GM12878 (cell line): ENCODE results near the gene MAN2B1. TPM values are rescaled to one million over a fixed set of nuclear protein-coding genes. Genes with fewer than 3 reads are reported as not detected.

Source experiments
- ATAC-seq: fragments of 200-7000 bp; cut with Tn5 transposase; 3 replicates; pipeline ENCODE4 v1.9.1; 2020; ENCODE audit warnings: mild to moderate bottlenecking, moderate library complexity
- BruUV-seq: library from RNA; stranded (reverse); fragments of 400-500 nt; replicated peaks from 2 replicates; lab custom pipeline; 2021; lab: Mats Ljungman, UMichigan
- CTCF ChIA-PET: fragments of 300-600 bp; sonication (Branson Sonifier 250); formaldehyde crosslinking; extraction: SDS; loops from one replicate; lab custom pipeline; 2021; ENCODE audit warnings: inconsistent platforms; lab: Yijun Ruan, JAX
- POLR2A ChIA-PET: fragments of 350-600 bp; formaldehyde crosslinking; extraction: SDS; loops from one replicate; lab custom pipeline; 2021; ENCODE audit warnings: inconsistent platforms; lab: Charles Lee
- RAD21 ChIA-PET: fragments of 300-600 bp; sonication (Branson Sonifier 250); formaldehyde crosslinking; loops from one replicate; lab custom pipeline; 2023; ENCODE audit warnings: antibody characterized with exemption; ENCODE audit not compliant: unreplicated experiment; lab: Charles Lee
- SMC1A ChIA-PET: fragments of 300-600 bp; sonication (Branson Sonifier 250); formaldehyde crosslinking; loops from one replicate; lab custom pipeline; 2023; ENCODE audit not compliant: unreplicated experiment, uncharacterized antibody; lab: Charles Lee
- DNase-seq: peaks from one replicate; pipeline ENCODE4 v3.0.0-alpha.2; 2011; ENCODE audit warnings: low read depth, low spot score
- FAIRE-seq: peaks from 3 replicates; lab custom pipeline; 2011; peaks lifted over from hg19 to GRCh38; lab: Jason Lieb, UNC
- H2AFZ ChIP-seq: 2 replicates; pipeline ENCODE4 v1.6.0; 2011; ENCODE audit warnings: low read depth, low read length, control low read depth; ENCODE audit not compliant: control insufficient read depth
- H3K27ac ChIP-seq: 2 replicates; pipeline ENCODE4 v1.5.1; 2011; ENCODE audit warnings: control low read depth; ENCODE audit not compliant: control insufficient read depth, insufficient read depth
- H3K27me3 ChIP-seq, 2 experiments: replicated peaks in 1 of 2; 2 replicates each; pipeline versions ENCODE4 v1.6.0 to v1.6.1; 2011; ENCODE audit warnings: low read length in 1 of 2; ENCODE audit not compliant: control insufficient read depth in 2 of 2, insufficient read depth in 2 of 2
- H3K36me3 ChIP-seq, 2 experiments: 2 replicates each; pipeline ENCODE4 v1.5.1; 2011; ENCODE audit warnings: low read length in 1 of 2; ENCODE audit not compliant: control insufficient read depth in 2 of 2, insufficient read depth in 2 of 2
- H3K4me1 ChIP-seq: 2 replicates; pipeline ENCODE4 v1.6.1; 2011; ENCODE audit warnings: mild to moderate bottlenecking, low read length, moderate library complexity, mixed read lengths; ENCODE audit not compliant: control insufficient read depth, insufficient read depth
- H3K4me2 ChIP-seq: 2 replicates; pipeline ENCODE4 v1.6.0; 2011; ENCODE audit warnings: control low read depth; ENCODE audit not compliant: control insufficient read depth, insufficient read depth
- H3K4me3 ChIP-seq: fragments of 200-600 bp; sonication (generic); 2 replicates; pipeline ENCODE4 v1.5.1; 2016
- H3K79me2 ChIP-seq: 2 replicates; pipeline ENCODE4 v1.6.0; 2011; ENCODE audit warnings: low read length; ENCODE audit not compliant: control insufficient read depth, insufficient read depth
- H3K9ac ChIP-seq: 2 replicates; pipeline ENCODE4 v1.8.0; 2011; ENCODE audit warnings: low read length, control low read depth, mixed read lengths; ENCODE audit not compliant: control insufficient read depth, insufficient read depth
- H3K9me3 ChIP-seq: replicated peaks from 3 replicates; pipeline ENCODE4 v1.5.1; 2011; ENCODE audit warnings: mild to moderate bottlenecking, low read length; ENCODE audit not compliant: control insufficient read depth, insufficient read depth
- H4K20me1 ChIP-seq: 2 replicates; pipeline ENCODE4 v1.6.0; 2011; ENCODE audit not compliant: control insufficient read depth, insufficient read depth
- BCLAF1 ChIP-seq: fragments of 450-650 bp; IDR thresholded peaks from 2 replicates; pipeline ENCODE4 v1.6.1; 2017; ENCODE audit warnings: antibody characterized with exemption, mild to moderate bottlenecking, moderate library complexity
- CEBPB ChIP-seq, 2 experiments: fragments of 150-350 bp in 1 of 2; IDR thresholded peaks; 2 replicates each; pipeline ENCODE4 v1.6.1; 2012 to 2014; ENCODE audit warnings: low read depth in 2 of 2, low read length in 2 of 2, borderline replicate concordance in 1 of 2, inconsistent platforms in 1 of 2
- CHD2 ChIP-seq: IDR thresholded peaks from 2 replicates; pipeline ENCODE4 v1.6.1; 2011; ENCODE audit warnings: low read depth, low read length, improper control_type of control experiment, borderline replicate concordance
- E4F1 ChIP-seq: fragments of 450-650 bp; IDR thresholded peaks from 2 replicates; pipeline ENCODE4 v1.6.1; 2018; ENCODE audit warnings: borderline replicate concordance, mild to moderate bottlenecking; ENCODE audit not compliant: partially characterized antibody
- IRF4 ChIP-seq: IDR thresholded peaks from 2 replicates; pipeline ENCODE4 v1.6.1; 2011; ENCODE audit warnings: low read depth, low read length
- KAT2A ChIP-seq: conservative IDR thresholded peaks from 2 replicates; pipeline ENCODE4 v1.6.1; 2011; ENCODE audit warnings: low read depth, low read length; ENCODE audit not compliant: control insufficient read depth
- MXI1 ChIP-seq: fragments of 150-350 bp; IDR thresholded peaks from 2 replicates; pipeline ENCODE4 v1.6.1; 2011; ENCODE audit warnings: low read depth, mild to moderate bottlenecking, inconsistent platforms, low read length, improper control_type of control experiment
- MYC ChIP-seq: IDR thresholded peaks from 2 replicates; pipeline ENCODE4 v1.6.1; 2011; ENCODE audit warnings: mild to moderate bottlenecking, low read length, moderate library complexity, inconsistent platforms; ENCODE audit not compliant: insufficient read depth, insufficient replicate concordance, insufficient read length, severe bottlenecking
- SREBF2 ChIP-seq: IDR thresholded peaks from 2 replicates; pipeline ENCODE4 v1.6.1; 2012; ENCODE audit warnings: mild to moderate bottlenecking, low read length
- WRNIP1 ChIP-seq: IDR thresholded peaks from 2 replicates; pipeline ENCODE4 v1.6.1; 2011; ENCODE audit warnings: low read depth, low read length, improper control_type of control experiment, borderline replicate concordance
- ZSCAN29 ChIP-seq: fragments of 450-650 bp; IDR thresholded peaks from 2 replicates; pipeline ENCODE4 v1.6.1; 2017; ENCODE audit warnings: mild to moderate bottlenecking, moderate library complexity
- whole genome bisulfite sequencing: methylation state at CpG from one replicate; pipeline ENCODE4 v1.1.6; 2016; ENCODE audit warnings: low lambda C conversion rate; ENCODE audit not compliant: insufficient replicate concordance, insufficient coverage; ENCODE audit errors: missing lambda C conversion rate; 5-methylcytosine and 5-hydroxymethylcytosine counted together
- in situ Hi-C: fragments of 300-500 bp; cut with MboI; formaldehyde crosslinking; loops from 9 replicates; pipeline ENCODE4 v1.14.3; 2018; ENCODE audit warnings: mixed read lengths
- intact Hi-C: fragments of 100-400 bp; cut with micrococcal nuclease; formaldehyde crosslinking; loops from one replicate; pipeline ENCODE4 v1.14.2; 2022; ENCODE audit not compliant: unreplicated experiment
- polyA plus RNA-seq, 11 experiments: library from polyadenylated mRNA; depleted of rRNA in 4 of 11; unstranded in 6 of 11; stranded (reverse) in 5 of 11; fragments of >200 nt; fragmentation: Nextera tagmentation in 4 of 11; fragmentation: Illumina TruSeq in 1 of 11; extraction: Ambion mirVana in 4 of 11; extraction: Trizol in 1 of 11; gene quantifications; 1 replicate in 1 of 11; 2 replicates in 10 of 11; pipeline versions ENCODE4 v1.2.1 to v1.2.3, GENCODE V29; 2011 to 2016; ENCODE audit warnings: inconsistent platforms in 2 of 11, missing spikeins in 2 of 11, low read depth in 1 of 11
- total RNA-seq, 4 experiments: library from RNA; depleted of rRNA in 3 of 4; stranded (reverse); fragments of >200 nt in 3 of 4; fragmentation: Illumina TruSeq in 1 of 4; extraction: Trizol in 1 of 4; gene quantifications; 2 replicates each; pipeline versions ENCODE4 v1.2.1 to v1.2.3, GENCODE V29; 2013 to 2021

Gene MAN2B1
- total and polyA plus RNA-seq, 10 of the 15 experiments (the other 5 are each of a cell fraction or from before 2014, with no cell fraction given) = 7.6 to 224 (median 81.4) TPM

- TF ChIP-seq BCLAF1 (no peak), SREBF2 (no peak), CEBPB (IDR thresholded peaks at IDR 0.05; ENCODE audit: borderline replicate concordance in 1 of 2, low read depth in 2 of 2, low read length in 2 of 2) (no peak), ZSCAN29 (no peak), MYC (no peak), E4F1 (no peak)
Observed at GRCh38 chr19:12652219-12652618, 14.3 kb downstream of the MAN2B1 start (continued).

GRCh38 chr19:12649941-12650340 is 16.6 kb downstream of the MAN2B1 start:
- Histone ChIP-seq H4K20me1 (no peaks in the 10 kb centered on the region), H3K4me1 (no peaks in the 10 kb centered on the region), H3K27me3 (no peaks in the 10 kb centered on the region), H3K4me3 (no peak overlapping the region), H2AFZ (no peak overlapping the region), H3K9ac (no peak overlapping the region), H3K79me2 (no peaks in the 10 kb centered on the region), H3K9me3 (no peaks in the 10 kb centered on the region; the same call in 2 of the 3 replicates), H3K36me3 (peaks cover 6 to 11% of the 10 kb centered on the region in 2 experiments; a peak in 3 of 4 replicates), H3K4me2 (no peak overlapping the region), H3K27ac (no peak overlapping the region)
- TF ChIP-seq IRF4 (no peak), CHD2 (no peak), KAT2A (no peak), WRNIP1 (no peak), MXI1 (no peak)
- ChIA-PET SMC1A (no interaction called here), RAD21 (no interaction called here), POLR2A (no interaction called here), CTCF (no interaction called here)
- in situ Hi-C loops (no loop called here), intact Hi-C loops (no loop called here)
- no peak for DNase-seq
- FAIRE-seq = no peak
- no peak for ATAC-seq
- no TSS peak for BruUV-seq
- 98% methylated on average over 10 of the region's 10 CpGs for WGBS
